Measurements from ENCODE around the gene RSKR. TPM values are rescaled to one million over a fixed set of nuclear protein-coding genes. Genes with fewer than 3 reads are reported as not detected.

Gene RSKR
- total and polyA plus RNA-seq, 9 of the 15 experiments (the other 6 are each of a cell fraction or from before 2014, with no cell fraction given) = 1.4 to 42.3 (median 16.2) TPM

DNA sequence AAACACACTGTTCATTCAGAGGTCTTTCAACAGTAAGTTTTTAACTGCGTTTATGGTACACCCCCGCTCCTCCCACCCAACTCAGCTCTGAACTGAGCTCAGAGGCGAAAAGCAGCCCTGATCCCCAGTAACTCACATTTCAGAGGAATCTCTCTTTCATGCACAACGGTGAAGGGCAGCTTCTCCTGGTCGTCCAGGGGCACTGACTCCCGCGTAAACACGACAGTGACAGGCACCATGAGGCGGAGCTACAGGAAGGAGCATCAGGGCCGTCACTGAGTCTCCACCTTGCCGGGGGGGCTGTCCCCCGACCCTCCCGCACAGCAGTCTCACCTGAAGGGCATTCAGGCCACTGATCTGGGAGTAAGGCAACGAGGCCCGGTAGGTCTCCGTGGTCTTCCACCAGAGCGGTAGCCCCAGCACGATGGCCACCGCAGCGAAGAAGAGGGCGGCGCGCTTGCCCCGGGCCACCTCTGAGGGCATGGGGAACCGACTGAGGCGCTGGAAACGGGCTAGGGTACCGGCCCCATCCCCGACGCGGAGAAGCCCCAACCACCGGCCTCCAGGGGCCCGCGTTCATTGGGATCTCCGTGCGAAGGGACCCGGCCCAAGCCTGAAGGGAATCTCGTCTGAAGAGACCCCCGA is 43.1 kb downstream of the RSKR start (continued):
- TF ChIP-seq EGR1 (conservative IDR thresholded peaks at IDR 0.05) (0 out of 2 replicates have a peak, but pooled peaks have one; percentile 45), ZFX (CRISPR knock-in tag; IDR thresholded peaks at IDR 0.05) (peak; percentile 73; the same call in 1 of the 2 replicates), RBM14 (IDR thresholded peaks at IDR 0.05; ENCODE audit: borderline replicate concordance, insufficient read depth, low read depth, low read length) (no peak), DACH1 (IDR thresholded peaks at IDR 0.05; ENCODE audit: partially characterized antibody) (no peak), MTA3 (IDR thresholded peaks at IDR 0.05; ENCODE audit: borderline replicate concordance) (0 out of 2 replicates have a peak, but pooled peaks have one; percentile 2), VEZF1 (CRISPR knock-in tag; IDR thresholded peaks at IDR 0.05) (peak; percentile 73), MEIS2 (IDR thresholded peaks at IDR 0.05; ENCODE audit: partially characterized antibody) (peak; percentile 32), E2F6 (IDR thresholded peaks at IDR 0.05; ENCODE audit: borderline replicate concordance in 1 of 2, extremely low read depth in 1 of 2, insufficient read depth in 1 of 2, insufficient read length in 1 of 2, low read depth in 1 of 2, low read length in 1 of 2, poor library complexity in 1 of 2, severe bottlenecking in 1 of 2) (peak; percentile 58 to 70), TAF15 (IDR thresholded peaks at IDR 0.05; ENCODE audit: low read depth, low read length) (no peak)
- TF ChIP-seq, protein P1, sequence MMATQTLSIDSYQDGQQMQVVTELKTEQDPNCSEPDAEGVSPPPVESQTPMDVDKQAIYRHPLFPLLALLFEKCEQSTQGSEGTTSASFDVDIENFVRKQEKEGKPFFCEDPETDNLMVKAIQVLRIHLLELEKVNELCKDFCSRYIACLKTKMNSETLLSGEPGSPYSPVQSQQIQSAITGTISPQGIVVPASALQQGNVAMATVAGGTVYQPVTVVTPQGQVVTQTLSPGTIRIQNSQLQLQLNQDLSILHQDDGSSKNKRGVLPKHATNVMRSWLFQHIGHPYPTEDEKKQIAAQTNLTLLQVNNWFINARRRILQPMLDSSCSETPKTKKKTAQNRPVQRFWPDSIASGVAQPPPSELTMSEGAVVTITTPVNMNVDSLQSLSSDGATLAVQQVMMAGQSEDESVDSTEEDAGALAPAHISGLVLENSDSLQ (IDR thresholded peaks at IDR 0.05) = peak; percentile 80
- TF ChIP-seq, protein P2, sequence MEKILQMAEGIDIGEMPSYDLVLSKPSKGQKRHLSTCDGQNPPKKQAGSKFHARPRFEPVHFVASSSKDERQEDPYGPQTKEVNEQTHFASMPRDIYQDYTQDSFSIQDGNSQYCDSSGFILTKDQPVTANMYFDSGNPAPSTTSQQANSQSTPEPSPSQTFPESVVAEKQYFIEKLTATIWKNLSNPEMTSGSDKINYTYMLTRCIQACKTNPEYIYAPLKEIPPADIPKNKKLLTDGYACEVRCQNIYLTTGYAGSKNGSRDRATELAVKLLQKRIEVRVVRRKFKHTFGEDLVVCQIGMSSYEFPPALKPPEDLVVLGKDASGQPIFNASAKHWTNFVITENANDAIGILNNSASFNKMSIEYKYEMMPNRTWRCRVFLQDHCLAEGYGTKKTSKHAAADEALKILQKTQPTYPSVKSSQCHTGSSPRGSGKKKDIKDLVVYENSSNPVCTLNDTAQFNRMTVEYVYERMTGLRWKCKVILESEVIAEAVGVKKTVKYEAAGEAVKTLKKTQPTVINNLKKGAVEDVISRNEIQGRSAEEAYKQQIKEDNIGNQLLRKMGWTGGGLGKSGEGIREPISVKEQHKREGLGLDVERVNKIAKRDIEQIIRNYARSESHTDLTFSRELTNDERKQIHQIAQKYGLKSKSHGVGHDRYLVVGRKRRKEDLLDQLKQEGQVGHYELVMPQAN (IDR thresholded peaks at IDR 0.05; ENCODE audit: borderline replicate concordance) = 0 out of 2 replicates have a peak, but pooled peaks have one; percentile 26

Data from K562 (cell line).